ENCODE data around the gene FGGY.

DNA sequence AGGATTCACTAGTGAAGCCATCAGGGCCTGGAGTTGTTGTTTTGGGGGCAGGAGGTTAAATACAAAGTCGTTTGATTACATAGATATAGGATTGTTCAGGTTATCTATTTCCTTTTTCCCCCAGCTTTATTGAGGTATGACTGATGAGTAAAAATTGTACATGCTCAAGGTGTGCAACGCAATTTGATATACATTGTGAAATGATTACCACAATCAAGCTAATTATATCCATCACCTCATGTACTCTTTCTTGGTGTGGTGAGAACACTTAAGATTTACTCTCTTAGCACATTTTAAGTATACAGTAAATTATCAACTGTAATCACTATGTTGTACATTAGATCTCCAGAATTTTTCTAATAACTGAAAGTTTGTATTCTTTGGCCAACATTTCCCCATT, 6.0 kb downstream of the FGGY start:
- no peak for TF ChIP-seq CTCF (IDR thresholded peaks at IDR 0.05 in 4 of 5, conservative IDR thresholded peaks at IDR 0.05 in 1 of 5)
- TF ChIP-seq POLR2A (IDR thresholded peaks at IDR 0.05), result no peak
